Bone marrow (tissue), 2 donors: ENCODE results near the gene NFIX.
A peak's percentile ranks its signal among the peaks of the same experiment; 100 is the strongest.

ENCODE experiments used
- DNase-seq, 2 donors: peaks; one replicate each; lab custom pipeline; 2025; lab: John Stamatoyannopoulos, UW

The NFIX gene

GRCh38 chr19:13022111-13022858 lies 27.0 kb downstream of the NFIX start:
- peak in 1 of 2 donors; percentile 43 for DNase-seq

GRCh38 chr19:13022859-13023636 lies 27.8 kb downstream of the NFIX start:
- peak; percentile 40 to 42 for DNase-seq

DNA sequence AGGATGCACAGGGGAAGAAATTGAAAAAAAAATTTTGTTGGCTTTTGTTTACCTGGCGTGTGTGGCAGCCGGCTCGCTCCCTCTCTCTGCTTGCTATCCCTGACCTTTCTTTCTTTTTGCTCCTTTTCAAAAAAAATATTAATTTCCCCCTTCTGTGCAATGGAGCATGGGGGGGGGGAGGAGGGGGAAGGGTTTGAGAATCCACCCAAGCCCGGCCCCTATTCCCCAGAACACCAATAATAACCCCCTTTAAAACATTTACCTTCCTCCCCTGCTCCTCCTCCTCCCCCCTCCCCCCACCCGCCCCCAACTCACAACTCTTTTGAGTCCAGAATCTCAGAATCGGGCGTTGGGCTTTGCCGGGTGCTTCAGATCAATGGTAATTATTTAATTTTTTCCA lies 28.4 kb downstream of the NFIX start:
- no peak for DNase-seq

GRCh38 chr19:13024126-13024950 lies 29.1 kb downstream of the NFIX start:
- no peak for DNase-seq

GRCh38 chr19:13024951-13025697 lies 29.8 kb downstream of the NFIX start:
- DNase-seq: no peak

- no peak for DNase-seq
Measured at GRCh38 chr19:13025819-13026456, 30.7 kb downstream of the NFIX start.

- no peak for DNase-seq
Measured at GRCh38 chr19:13026462-13027370, 31.4 kb downstream of the NFIX start.

- no peak for DNase-seq
Measured at GRCh38 chr19:13027557-13027956, 32.3 kb downstream of the NFIX start.

DNA sequence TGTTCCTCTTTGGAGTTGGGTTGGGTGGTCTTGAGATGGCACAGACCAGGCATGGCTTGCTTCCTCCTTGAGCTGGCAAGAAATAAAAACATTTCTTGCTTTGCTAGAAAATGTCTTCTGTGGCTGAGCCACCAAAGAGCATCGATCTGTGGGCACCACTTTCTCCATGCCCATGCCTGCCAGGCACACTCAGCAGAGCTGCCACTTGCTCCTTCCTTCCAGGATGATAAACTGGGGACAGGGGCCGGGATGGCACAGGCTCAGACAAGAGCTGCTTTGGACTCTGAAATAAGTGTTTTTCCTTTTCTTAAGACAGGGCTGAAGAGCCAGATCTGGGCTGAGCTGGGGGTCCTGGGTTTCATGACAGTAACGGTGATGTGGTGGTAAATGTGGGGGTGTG lies 32.8 kb downstream of the NFIX start:
- DNase-seq: no peak

GRCh38 chr19:13029301-13029880 lies 34.1 kb downstream of the NFIX start:
- no peak for DNase-seq

DNA sequence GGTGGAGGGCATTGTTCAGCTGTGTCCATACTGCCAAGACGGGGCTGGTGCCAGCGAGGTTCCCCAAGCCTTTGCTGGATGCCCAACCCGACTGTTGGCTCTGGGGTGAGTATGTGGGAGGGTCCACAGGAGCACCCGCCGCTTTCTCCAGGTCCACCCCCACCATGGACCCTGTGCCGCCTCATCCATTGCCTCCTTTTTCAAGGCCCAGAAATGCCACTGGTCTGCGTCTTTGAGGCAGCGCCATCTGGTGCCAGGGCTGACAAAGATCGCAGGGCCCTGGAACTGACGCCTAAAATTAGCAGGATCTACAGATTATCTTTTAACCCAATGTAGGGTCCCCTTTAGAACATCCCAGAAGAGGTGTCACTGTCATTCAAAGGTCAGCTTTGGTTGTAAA lies 34.6 kb downstream of the NFIX start:
- no peak for DNase-seq

DNA sequence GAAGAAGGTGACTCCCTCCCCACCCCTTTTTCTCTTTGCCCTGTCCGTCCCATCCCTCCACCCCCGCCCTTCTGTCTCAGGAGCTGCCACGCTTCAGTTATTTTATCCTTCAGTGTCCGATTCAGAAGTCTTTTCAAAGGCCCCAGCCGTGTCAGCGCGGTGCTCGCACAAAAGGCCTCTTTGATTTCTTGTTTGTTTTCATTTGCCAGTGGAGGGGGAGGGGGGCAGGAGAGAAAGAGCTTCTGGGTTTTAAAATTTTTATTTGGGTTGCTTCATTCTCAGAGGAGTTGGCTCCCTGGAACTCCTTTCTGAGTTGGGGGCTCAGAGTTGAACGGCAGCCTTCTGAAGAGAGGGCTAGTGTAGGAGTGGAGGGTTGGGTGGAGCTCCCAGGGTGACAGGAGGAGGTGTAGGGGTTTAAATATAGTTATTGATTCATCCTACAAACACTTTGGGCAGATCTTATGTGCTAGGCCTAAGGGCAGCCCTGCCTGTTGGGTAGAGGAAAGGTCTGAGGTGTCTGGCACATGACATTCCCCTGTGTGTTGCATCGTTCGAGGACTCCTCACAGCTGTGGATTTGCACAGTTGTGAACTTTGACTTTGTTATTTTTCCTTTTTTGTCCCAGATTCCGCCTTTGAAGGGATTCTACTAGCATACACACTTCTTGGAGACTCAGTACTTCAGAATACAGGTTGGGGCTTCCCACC lies 36.8 kb downstream of the NFIX start:
- no peak for DNase-seq

DNA sequence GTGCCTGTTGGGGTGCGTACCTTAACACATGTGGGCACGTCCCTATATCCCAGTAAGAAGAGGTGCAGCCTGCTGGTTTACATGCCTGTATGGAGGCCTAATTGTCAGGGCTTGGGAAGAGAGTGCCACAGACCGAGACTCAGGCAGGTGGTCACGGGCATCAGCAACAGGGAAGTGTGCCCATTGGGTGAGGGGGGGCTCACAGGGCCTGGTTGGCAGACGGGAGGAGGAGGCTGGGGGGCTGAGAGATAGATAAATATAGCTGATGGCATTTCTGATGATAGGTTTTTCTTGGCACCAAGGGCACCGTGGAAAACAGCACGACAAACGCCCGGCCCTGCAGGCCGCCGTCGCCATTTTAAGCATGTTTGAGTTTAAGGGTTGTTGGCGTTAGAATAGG lies 37.6 kb downstream of the NFIX start:
- DNase-seq: no peak

GRCh38 chr19:13033244-13033643 lies 38.0 kb downstream of the NFIX start:
- no peak for DNase-seq

DNA sequence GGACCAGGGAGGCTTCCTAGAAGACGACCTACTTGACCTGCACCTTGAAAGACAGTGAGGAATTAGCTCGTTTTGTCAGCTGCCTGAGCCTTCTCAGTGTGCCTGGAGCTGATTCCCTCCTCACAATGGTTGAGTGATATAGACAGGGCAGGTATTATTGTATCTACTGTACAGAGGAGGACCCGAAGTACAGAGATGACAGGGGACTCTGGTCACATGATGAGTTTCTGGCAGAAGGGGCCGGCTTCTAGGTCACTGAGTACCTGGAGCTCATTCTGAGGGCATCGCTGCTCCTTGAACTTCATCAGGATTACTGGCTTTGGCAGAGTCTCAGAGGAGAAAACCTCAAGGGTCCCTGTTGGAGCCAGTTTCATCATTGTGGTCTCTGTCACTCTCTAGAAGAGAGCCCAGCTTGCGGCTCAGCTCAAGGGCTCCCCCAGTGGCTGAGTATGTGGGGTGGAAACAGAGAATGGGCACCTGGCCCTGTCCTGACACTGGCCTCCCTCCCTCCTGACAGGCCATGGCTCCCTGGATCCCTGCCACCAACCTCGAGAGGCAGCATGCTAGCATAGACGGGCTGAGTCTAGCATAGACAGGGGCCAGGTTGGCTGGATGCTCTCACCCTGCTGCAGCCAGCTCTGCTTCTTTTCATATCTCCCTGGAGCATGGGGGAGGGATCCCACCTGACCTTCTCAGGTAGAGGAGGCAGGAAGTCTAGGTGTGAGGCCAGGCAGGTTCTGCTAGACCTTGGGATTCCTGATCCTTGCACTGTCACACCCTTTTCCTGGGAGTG lies 38.7 kb downstream of the NFIX start:
- peak; percentile 5 to 10 for DNase-seq

DNA sequence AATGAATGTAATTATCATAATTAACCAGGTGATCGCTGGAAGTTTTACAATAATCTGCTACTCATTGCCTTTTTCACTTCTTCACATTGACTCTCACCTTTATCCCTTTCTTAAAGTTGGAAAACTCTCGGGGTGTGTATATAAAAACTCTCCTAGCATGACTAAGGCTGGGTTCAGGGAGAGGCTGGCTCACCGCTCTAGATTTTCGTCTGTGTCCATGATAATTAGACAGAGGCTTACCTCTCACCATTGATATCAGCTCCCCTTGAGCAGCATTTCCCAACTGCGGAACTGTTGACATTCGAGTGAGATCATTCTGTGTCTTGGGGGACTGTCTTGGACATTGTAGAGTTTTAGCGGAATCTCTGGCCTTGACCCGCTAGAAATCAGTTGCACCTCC lies 39.4 kb downstream of the NFIX start:
- no peak for DNase-seq

GRCh38 chr19:13035820-13036365 lies 40.6 kb downstream of the NFIX start:
- DNase-seq: no peak

- DNase-seq: no peak
Measured at GRCh38 chr19:13036366-13036976, 41.2 kb downstream of the NFIX start.
